ENCODE measurements around the gene TRIM17. TPM values are rescaled to one million over a fixed set of nuclear protein-coding genes. Genes with fewer than 3 reads are reported as not detected.

Gene TRIM17, protein sequence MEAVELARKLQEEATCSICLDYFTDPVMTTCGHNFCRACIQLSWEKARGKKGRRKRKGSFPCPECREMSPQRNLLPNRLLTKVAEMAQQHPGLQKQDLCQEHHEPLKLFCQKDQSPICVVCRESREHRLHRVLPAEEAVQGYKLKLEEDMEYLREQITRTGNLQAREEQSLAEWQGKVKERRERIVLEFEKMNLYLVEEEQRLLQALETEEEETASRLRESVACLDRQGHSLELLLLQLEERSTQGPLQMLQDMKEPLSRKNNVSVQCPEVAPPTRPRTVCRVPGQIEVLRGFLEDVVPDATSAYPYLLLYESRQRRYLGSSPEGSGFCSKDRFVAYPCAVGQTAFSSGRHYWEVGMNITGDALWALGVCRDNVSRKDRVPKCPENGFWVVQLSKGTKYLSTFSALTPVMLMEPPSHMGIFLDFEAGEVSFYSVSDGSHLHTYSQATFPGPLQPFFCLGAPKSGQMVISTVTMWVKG
- total RNA-seq: 0.66 TPM in 1 of 2 replicates, not detected in the other

DNA sequence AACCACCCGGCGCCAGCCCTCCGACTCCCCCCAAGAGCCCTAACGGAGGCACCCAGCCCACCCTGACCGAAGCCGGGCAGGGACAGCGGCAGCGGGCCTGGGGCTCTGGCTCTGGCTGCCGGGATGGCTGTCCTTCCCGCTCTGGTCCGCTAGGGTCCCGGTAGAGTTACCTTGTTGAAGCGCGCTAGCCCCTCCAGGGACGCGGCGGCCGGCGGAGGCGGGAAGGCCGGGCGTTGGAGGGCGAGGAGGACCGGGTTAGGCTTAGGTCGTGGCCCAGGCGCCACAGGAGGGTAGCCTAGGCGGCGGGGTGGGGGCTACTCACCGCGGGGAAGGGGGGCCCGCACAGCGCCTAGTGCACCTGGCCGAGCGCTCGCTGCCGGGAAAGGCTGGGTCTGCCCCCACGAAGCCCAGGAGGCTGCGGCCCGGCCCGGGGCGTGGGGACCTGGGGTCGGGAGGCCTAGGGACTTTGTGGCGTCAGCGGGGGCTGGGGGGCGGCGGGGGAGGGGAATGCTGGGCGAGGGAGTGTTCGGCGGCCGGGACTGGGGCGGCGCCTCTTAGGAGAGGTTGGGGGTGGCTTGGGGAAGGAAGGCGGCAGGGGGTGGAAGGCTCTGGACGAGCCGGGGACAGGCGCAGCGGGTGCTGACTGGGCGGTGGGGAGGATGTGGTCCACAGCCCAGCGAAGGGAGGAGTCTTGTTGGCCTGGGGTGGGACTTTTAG is at the start of gene TRIM17:
Gene TRIM17, minus strand, starts transcription at position 645 of the 717 bp plus-strand sequence. CDS start 1,789 bp downstream, outside the sequence.

Small RNA genes within 50 kb of the gene (small RNA-seq; reads per million reads assigned to genes)
- gene MIR4666A (ENCODE audit: low replicate concordance): not detected

Other genes starting within 250 kb of the TRIM17 start
- gene OBSCN, start 208.8 kb downstream of the TRIM17 start, total RNA-seq: 6.2 and 14.7 TPM in 2 replicates
- 32.2 and 35.1 TPM in 2 replicates for gene TRIM11, start 10.0 kb downstream of the TRIM17 start, total RNA-seq
- gene RNF187, start 70.5 kb upstream of the TRIM17 start, total RNA-seq: 44.1 and 70.2 TPM in 2 replicates

Data from placental pericyte (primary cell).